Activated CD4-positive, alpha-beta T cell treated with anti-CD3 and anti-CD28 coated beads, Interleukin-2, amount 50 U/mL, for 24 hours (primary cell): ENCODE results near the gene SORCS2.

Source experiments
- DNase-seq, 2 donors: peaks; one replicate each; pipeline ENCODE4 v3.0.0-alpha.2; 2020; ENCODE audit warnings: low read depth in 1 of 2, low spot score in 1 of 2

The SORCS2 gene

GRCh38 chr4:7217474-7218321 is 25.4 kb downstream of the SORCS2 start:
- no peak for DNase-seq

- no peak for DNase-seq
Observed at GRCh38 chr4:7218686-7219085, 26.3 kb downstream of the SORCS2 start.

GRCh38 chr4:7222521-7222920 is 30.2 kb downstream of the SORCS2 start:
- DNase-seq = no peak

GRCh38 chr4:7223541-7223940 is 31.2 kb downstream of the SORCS2 start:
- no peak for DNase-seq

GRCh38 chr4:7224001-7224400 is 31.7 kb downstream of the SORCS2 start:
- no peak for DNase-seq

- no peak for DNase-seq
Observed at GRCh38 chr4:7224878-7225533, 32.7 kb downstream of the SORCS2 start.

GRCh38 chr4:7226439-7226838 is 34.1 kb downstream of the SORCS2 start:
- DNase-seq = no peak

- DNase-seq = no peak
Observed at GRCh38 chr4:7227008-7227407, 34.7 kb downstream of the SORCS2 start.

GRCh38 chr4:7228734-7229133 is 36.4 kb downstream of the SORCS2 start:
- DNase-seq = no peak

GRCh38 chr4:7232061-7232650 is 39.8 kb downstream of the SORCS2 start:
- no peak for DNase-seq

- no peak for DNase-seq
Observed at GRCh38 chr4:7233006-7233580, 40.8 kb downstream of the SORCS2 start.

GRCh38 chr4:7233601-7234000 is 41.3 kb downstream of the SORCS2 start:
- no peak for DNase-seq

- no peak for DNase-seq
Observed at GRCh38 chr4:7234355-7235029, 42.2 kb downstream of the SORCS2 start.

GRCh38 chr4:7235030-7235380 is 42.7 kb downstream of the SORCS2 start:
- no peak for DNase-seq

GRCh38 chr4:7236847-7237246 is 44.5 kb downstream of the SORCS2 start:
- DNase-seq = no peak

GRCh38 chr4:7237873-7238272 is 45.5 kb downstream of the SORCS2 start:
- DNase-seq = no peak

GRCh38 chr4:7238300-7238960 is 46.1 kb downstream of the SORCS2 start:
- DNase-seq = no peak

- DNase-seq = no peak
Observed at GRCh38 chr4:7239101-7239820, 46.9 kb downstream of the SORCS2 start.

- no peak for DNase-seq
Observed at GRCh38 chr4:7239844-7240243, 47.5 kb downstream of the SORCS2 start.

- DNase-seq = no peak
Observed at GRCh38 chr4:7240306-7240705, 48.0 kb downstream of the SORCS2 start.
